HEK293 (cell line): Measurements from ENCODE around the gene ENKUR.

Experiments
- GLI2 ChIP-seq: fragments of 450-650 bp; formaldehyde crosslinking; IDR thresholded peaks from 2 replicates; pipeline ENCODE4; 2017; ENCODE audit warnings: missing biosample characterization, missing genetic modification characterization, low read depth, borderline replicate concordance
- WT1 ChIP-seq: fragments of 450-650 bp; formaldehyde crosslinking; IDR thresholded peaks from 2 replicates; pipeline ENCODE4 v1.5.1; 2016; ENCODE audit warnings: missing biosample characterization, missing genetic modification characterization
- ZNF10 ChIP-seq: fragments of 450-650 bp; formaldehyde crosslinking; IDR thresholded peaks from 2 replicates; pipeline ENCODE4 v1.5.1; 2017; ENCODE audit warnings: missing biosample characterization, missing genetic modification characterization
- ZNF558 ChIP-seq: fragments of 450-650 bp; formaldehyde crosslinking; IDR thresholded peaks from 2 replicates; pipeline ENCODE4 v1.5.1; 2016; ENCODE audit warnings: missing biosample characterization, missing genetic modification characterization
- TF ChIP-seq, protein P1 (sequence below): fragments of 450-650 bp; formaldehyde crosslinking; IDR thresholded peaks from 2 replicates; pipeline ENCODE4 v1.5.1; 2016; ENCODE audit warnings: missing biosample characterization, missing genetic modification characterization
- TF ChIP-seq, protein P2 (sequence below): fragments of 450-650 bp; formaldehyde crosslinking; IDR thresholded peaks from 2 replicates; pipeline ENCODE4 v1.5.1; 2016; ENCODE audit warnings: missing biosample characterization, missing genetic modification characterization

DNA sequence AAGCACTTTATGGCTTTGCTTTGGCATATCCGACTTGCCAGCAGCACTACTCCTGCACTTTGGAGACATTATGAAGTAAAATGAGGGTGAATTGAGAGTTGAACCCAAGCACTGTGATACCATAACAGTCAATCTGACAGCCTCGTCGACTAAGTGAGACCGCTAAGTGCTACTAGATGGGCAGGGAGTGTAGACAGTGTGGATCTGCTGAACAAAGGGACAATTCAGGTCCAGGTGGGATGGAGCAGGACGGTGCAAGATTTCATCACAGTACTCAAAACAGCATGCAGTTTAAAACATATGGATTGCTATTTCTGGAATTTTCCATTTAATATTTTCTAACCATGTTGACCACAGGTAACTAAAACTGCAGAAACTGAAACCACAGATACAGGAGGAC is 42.8 kb downstream of the ENKUR start:
- TF ChIP-seq WT1 (tag by site-specific recombination) (no peak), ZNF558 (tag by site-specific recombination) (no peak), GLI2 (tag by site-specific recombination) (no peak), ZNF10 (no peak)
- TF ChIP-seq, protein P1, sequence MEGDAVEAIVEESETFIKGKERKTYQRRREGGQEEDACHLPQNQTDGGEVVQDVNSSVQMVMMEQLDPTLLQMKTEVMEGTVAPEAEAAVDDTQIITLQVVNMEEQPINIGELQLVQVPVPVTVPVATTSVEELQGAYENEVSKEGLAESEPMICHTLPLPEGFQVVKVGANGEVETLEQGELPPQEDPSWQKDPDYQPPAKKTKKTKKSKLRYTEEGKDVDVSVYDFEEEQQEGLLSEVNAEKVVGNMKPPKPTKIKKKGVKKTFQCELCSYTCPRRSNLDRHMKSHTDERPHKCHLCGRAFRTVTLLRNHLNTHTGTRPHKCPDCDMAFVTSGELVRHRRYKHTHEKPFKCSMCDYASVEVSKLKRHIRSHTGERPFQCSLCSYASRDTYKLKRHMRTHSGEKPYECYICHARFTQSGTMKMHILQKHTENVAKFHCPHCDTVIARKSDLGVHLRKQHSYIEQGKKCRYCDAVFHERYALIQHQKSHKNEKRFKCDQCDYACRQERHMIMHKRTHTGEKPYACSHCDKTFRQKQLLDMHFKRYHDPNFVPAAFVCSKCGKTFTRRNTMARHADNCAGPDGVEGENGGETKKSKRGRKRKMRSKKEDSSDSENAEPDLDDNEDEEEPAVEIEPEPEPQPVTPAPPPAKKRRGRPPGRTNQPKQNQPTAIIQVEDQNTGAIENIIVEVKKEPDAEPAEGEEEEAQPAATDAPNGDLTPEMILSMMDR (tag by site-specific recombination), result no peak
- TF ChIP-seq, protein P2, sequence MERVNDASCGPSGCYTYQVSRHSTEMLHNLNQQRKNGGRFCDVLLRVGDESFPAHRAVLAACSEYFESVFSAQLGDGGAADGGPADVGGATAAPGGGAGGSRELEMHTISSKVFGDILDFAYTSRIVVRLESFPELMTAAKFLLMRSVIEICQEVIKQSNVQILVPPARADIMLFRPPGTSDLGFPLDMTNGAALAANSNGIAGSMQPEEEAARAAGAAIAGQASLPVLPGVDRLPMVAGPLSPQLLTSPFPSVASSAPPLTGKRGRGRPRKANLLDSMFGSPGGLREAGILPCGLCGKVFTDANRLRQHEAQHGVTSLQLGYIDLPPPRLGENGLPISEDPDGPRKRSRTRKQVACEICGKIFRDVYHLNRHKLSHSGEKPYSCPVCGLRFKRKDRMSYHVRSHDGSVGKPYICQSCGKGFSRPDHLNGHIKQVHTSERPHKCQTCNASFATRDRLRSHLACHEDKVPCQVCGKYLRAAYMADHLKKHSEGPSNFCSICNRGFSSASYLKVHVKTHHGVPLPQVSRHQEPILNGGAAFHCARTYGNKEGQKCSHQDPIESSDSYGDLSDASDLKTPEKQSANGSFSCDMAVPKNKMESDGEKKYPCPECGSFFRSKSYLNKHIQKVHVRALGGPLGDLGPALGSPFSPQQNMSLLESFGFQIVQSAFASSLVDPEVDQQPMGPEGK (tag by site-specific recombination), result no peak
